H1 (cell line): Measurements from ENCODE around the gene RAB11FIP5. TPM values are rescaled to one million over a fixed set of nuclear protein-coding genes. Genes with fewer than 3 reads are reported as not detected.

Source experiments
- CTCF ChIA-PET: fragments of 300-600 bp; sonication (Branson Sonifier 250); formaldehyde crosslinking; loops from one replicate; lab custom pipeline; 2021; ENCODE audit not compliant: partially characterized antibody; lab: Charles Lee
- POLR2A ChIA-PET: fragments of 300-600 bp; sonication (Branson Sonifier 250); formaldehyde crosslinking; loops from one replicate; lab custom pipeline; 2021; ENCODE audit warnings: inconsistent platforms; ENCODE audit not compliant: partially characterized antibody; lab: Charles Lee
- DNase-seq, 2 experiments: peaks; one replicate each; pipeline versions ENCODE4 v3.0.0 to v3.0.0-alpha.2; 2010 to 2022; ENCODE audit warnings: low spot score in 2 of 2, low read depth in 1 of 2, mixed read lengths in 1 of 2
- FAIRE-seq: peaks from 2 replicates; lab custom pipeline; 2011; peaks lifted over from hg19 to GRCh38; lab: Jason Lieb, UNC
- H2AFZ ChIP-seq: 2 replicates; pipeline ENCODE4 v1.8.1; 2012; ENCODE audit warnings: low read length, inconsistent platforms
- H2AK5ac ChIP-seq: 2 replicates; pipeline ENCODE4 v1.6.1; 2013; ENCODE audit warnings: low read depth, low read length
- H2BK120ac ChIP-seq: replicated peaks from 2 replicates; pipeline ENCODE3; 2013; ENCODE audit warnings: low read depth, low read length, inconsistent platforms
- H2BK12ac ChIP-seq: 2 replicates; pipeline ENCODE4 v1.6.1; 2013; ENCODE audit warnings: low read depth, low read length
- H2BK15ac ChIP-seq: 2 replicates; pipeline ENCODE4 v1.6.1; 2013; ENCODE audit warnings: low read length
- H2BK20ac ChIP-seq: 2 replicates; pipeline ENCODE4 v1.6.1; 2013; ENCODE audit warnings: low read length
- H2BK5ac ChIP-seq: 2 replicates; pipeline ENCODE4 v1.6.1; 2013; ENCODE audit warnings: low read depth, low read length
- H3K14ac ChIP-seq: 2 replicates; pipeline ENCODE4 v1.6.1; 2013; ENCODE audit warnings: inconsistent platforms; ENCODE audit not compliant: insufficient read length
- H3K18ac ChIP-seq: 2 replicates; pipeline ENCODE4 v1.6.1; 2013; ENCODE audit warnings: low read length; ENCODE audit errors: extremely low read depth
- H3K23ac ChIP-seq: 2 replicates; pipeline ENCODE4 v1.6.1; 2013; ENCODE audit warnings: inconsistent platforms; ENCODE audit not compliant: insufficient read length
- H3K23me2 ChIP-seq: 2 replicates; pipeline ENCODE4 v1.6.1; 2013; ENCODE audit warnings: low read depth, low read length
- H3K27ac ChIP-seq: 2 replicates; pipeline ENCODE4 v1.6.1; 2011; ENCODE audit warnings: low read depth, low read length, inconsistent platforms
- H3K27me3 ChIP-seq, 4 experiments: replicated peaks in 1 of 4; 1 replicate in 1 of 4; 2 replicates in 3 of 4; pipeline versions ENCODE4 v1.6.1 to v1.8.1; 2011 to 2013; ENCODE audit warnings: low read length in 3 of 4, mild to moderate bottlenecking in 3 of 4, inconsistent platforms in 2 of 4, mixed read lengths in 2 of 4, moderate library complexity in 1 of 4; ENCODE audit not compliant: control insufficient read depth in 3 of 4, insufficient read depth in 3 of 4; ENCODE audit errors: extremely low read depth in 1 of 4
- H3K36me3 ChIP-seq, 4 experiments: 2 replicates each; pipeline versions ENCODE4 v1.6.1 to v1.8.1; 2011 to 2013; ENCODE audit warnings: mild to moderate bottlenecking in 4 of 4, low read length in 3 of 4, moderate library complexity in 2 of 4, control low read depth in 1 of 4, inconsistent platforms in 1 of 4; ENCODE audit not compliant: insufficient read depth in 4 of 4, control insufficient read depth in 2 of 4
- H3K4ac ChIP-seq: replicated peaks from 2 replicates; pipeline ENCODE3; 2013; ENCODE audit warnings: low read length, low read depth, mixed read lengths, inconsistent platforms; ENCODE audit not compliant: insufficient read length
- H3K4me1 ChIP-seq, 4 experiments: replicated peaks in 1 of 4; 1 replicate in 1 of 4; 2 replicates in 3 of 4; pipeline versions ENCODE4 v1.6.1 to v1.8.1; 2011 to 2013; ENCODE audit warnings: low read length in 3 of 4, inconsistent platforms in 2 of 4, mixed read lengths in 1 of 4; ENCODE audit not compliant: insufficient read depth in 4 of 4, control insufficient read depth in 3 of 4
- H3K4me2 ChIP-seq, 2 experiments: 2 replicates each; pipeline versions ENCODE4 v1.6.1 to v1.8.1; 2011 to 2013; ENCODE audit warnings: low read depth in 2 of 2, low read length in 2 of 2, control low read depth in 1 of 2, inconsistent platforms in 1 of 2, mild to moderate bottlenecking in 1 of 2; ENCODE audit not compliant: insufficient read depth in 1 of 2
- H3K4me3 ChIP-seq, 4 experiments: fragments of 200-600, 300-600 bp in 1 of 4; sonication (generic), shearing (Covaris generic), sonication (Bioruptor Twin) in 1 of 4; 2 replicates each; pipeline versions ENCODE4 v1.5.1 to v1.8.1; 2011 to 2016; ENCODE audit warnings: low read length in 4 of 4, low read depth in 3 of 4, control low read depth in 2 of 4, inconsistent platforms in 2 of 4, mild to moderate bottlenecking in 2 of 4, mixed read lengths in 1 of 4, moderate library complexity in 1 of 4; ENCODE audit not compliant: insufficient read depth in 2 of 4; ENCODE audit errors: extremely low read depth in 1 of 4
- H3K56ac ChIP-seq: replicated peaks from 2 replicates; pipeline ENCODE3; 2013; ENCODE audit warnings: low read depth, mild to moderate bottlenecking, mixed read lengths, low read length, inconsistent platforms; ENCODE audit not compliant: insufficient read length
- H3K79me1 ChIP-seq: 2 replicates; pipeline ENCODE4 v1.6.1; 2013; ENCODE audit warnings: low read depth, low read length, control low read depth
- H3K79me2 ChIP-seq, 2 experiments: 2 replicates each; pipeline versions ENCODE4 v1.6.1 to v1.8.1; 2012 to 2013; ENCODE audit warnings: low read length in 2 of 2, mild to moderate bottlenecking in 2 of 2, inconsistent platforms in 1 of 2; ENCODE audit not compliant: insufficient read depth in 2 of 2, control insufficient read depth in 1 of 2
- H3K9ac ChIP-seq, 4 experiments: replicated peaks in 1 of 4; 1 replicate in 1 of 4; 2 replicates in 3 of 4; pipeline versions ENCODE4 v1.6.1 to v1.8.1; 2011 to 2013; ENCODE audit warnings: low read depth in 3 of 4, low read length in 3 of 4, control low read depth in 2 of 4, mild to moderate bottlenecking in 2 of 4, moderate library complexity in 2 of 4, inconsistent platforms in 1 of 4; ENCODE audit errors: extremely low read depth in 1 of 4
- H3K9me3 ChIP-seq, 2 experiments: 2 replicates each; pipeline versions ENCODE4 v1.6.1 to v1.8.1; 2012 to 2013; ENCODE audit warnings: mild to moderate bottlenecking in 2 of 2, moderate library complexity in 2 of 2, control low read depth in 1 of 2, inconsistent platforms in 1 of 2, low read depth in 1 of 2, low read length in 1 of 2, mixed read lengths in 1 of 2; ENCODE audit not compliant: insufficient read depth in 2 of 2
- H4K20me1 ChIP-seq, 2 experiments: replicated peaks in 1 of 2; 2 replicates each; pipeline versions ENCODE3 to v1.8.1; 2011 to 2013; ENCODE audit warnings: inconsistent platforms in 2 of 2, low read length in 2 of 2, mild to moderate bottlenecking in 1 of 2; ENCODE audit not compliant: insufficient read depth in 2 of 2, control insufficient read depth in 1 of 2
- H4K5ac ChIP-seq: 2 replicates; pipeline ENCODE4 v1.6.1; 2013; ENCODE audit warnings: low read length, low read depth, mixed read lengths, inconsistent platforms; ENCODE audit not compliant: insufficient read length
- H4K8ac ChIP-seq: 2 replicates; pipeline ENCODE4 v1.8.0; 2013; ENCODE audit warnings: mild to moderate bottlenecking, moderate library complexity, low read length, inconsistent platforms; ENCODE audit not compliant: insufficient read depth; ENCODE audit errors: extremely low read depth
- H4K91ac ChIP-seq: replicated peaks from 2 replicates; pipeline ENCODE3; 2013; ENCODE audit warnings: low read length, mixed read lengths, inconsistent platforms; ENCODE audit not compliant: insufficient read length
- SP4 ChIP-seq: IDR thresholded peaks from 2 replicates; pipeline ENCODE4 v1.6.1; 2012; ENCODE audit warnings: low read length, inconsistent platforms
- WGBS, 2 experiments: shearing (Covaris generic) in 1 of 2; methylation state at CpG; one replicate each; pipeline versions ENCODE4 v1.1.6 to v1.1.7; 2013 to 2015; ENCODE audit warnings: low lambda C conversion rate in 2 of 2, mixed read lengths in 2 of 2, inconsistent platforms in 1 of 2, low coverage in 1 of 2, missing lambda C conversion rate in 1 of 2; ENCODE audit not compliant: insufficient replicate concordance in 2 of 2, insufficient coverage in 1 of 2, insufficient read length in 1 of 2; ENCODE audit errors: extremely low coverage in 1 of 2, missing lambda C conversion rate in 1 of 2; 5-methylcytosine and 5-hydroxymethylcytosine counted together
- polyA plus RNA-seq, 7 experiments: library from polyadenylated mRNA; depleted of rRNA in 3 of 7; stranded (reverse) in 5 of 7; unstranded in 2 of 7; fragments of >200 nt in 5 of 7; fragments of 200-250 nt in 2 of 7; gene quantifications; 1 replicate in 5 of 7; 2 replicates in 1 of 7; 4 replicates in 1 of 7; pipeline versions ENCODE4 v1.2.1 to v1.2.3, GENCODE V29; 2011 to 2013; ENCODE audit warnings: missing spikeins in 2 of 7, mixed read lengths in 2 of 7
- total RNA-seq: library from RNA; stranded (reverse); fragmentation: NEBNext Ultra II Directional; extraction: Animal tissue kit (Norgen Biotek cat#: 25700); gene quantifications from 2 replicates; pipeline ENCODE4 v1.2.1, GENCODE V29; 2021

RAB11FIP5 gene
- total and polyA plus RNA-seq, 2 of the 8 experiments (the other 6 are each of a cell fraction or from before 2014, with no cell fraction given): 6.3 to 17.0 TPM

DNA sequence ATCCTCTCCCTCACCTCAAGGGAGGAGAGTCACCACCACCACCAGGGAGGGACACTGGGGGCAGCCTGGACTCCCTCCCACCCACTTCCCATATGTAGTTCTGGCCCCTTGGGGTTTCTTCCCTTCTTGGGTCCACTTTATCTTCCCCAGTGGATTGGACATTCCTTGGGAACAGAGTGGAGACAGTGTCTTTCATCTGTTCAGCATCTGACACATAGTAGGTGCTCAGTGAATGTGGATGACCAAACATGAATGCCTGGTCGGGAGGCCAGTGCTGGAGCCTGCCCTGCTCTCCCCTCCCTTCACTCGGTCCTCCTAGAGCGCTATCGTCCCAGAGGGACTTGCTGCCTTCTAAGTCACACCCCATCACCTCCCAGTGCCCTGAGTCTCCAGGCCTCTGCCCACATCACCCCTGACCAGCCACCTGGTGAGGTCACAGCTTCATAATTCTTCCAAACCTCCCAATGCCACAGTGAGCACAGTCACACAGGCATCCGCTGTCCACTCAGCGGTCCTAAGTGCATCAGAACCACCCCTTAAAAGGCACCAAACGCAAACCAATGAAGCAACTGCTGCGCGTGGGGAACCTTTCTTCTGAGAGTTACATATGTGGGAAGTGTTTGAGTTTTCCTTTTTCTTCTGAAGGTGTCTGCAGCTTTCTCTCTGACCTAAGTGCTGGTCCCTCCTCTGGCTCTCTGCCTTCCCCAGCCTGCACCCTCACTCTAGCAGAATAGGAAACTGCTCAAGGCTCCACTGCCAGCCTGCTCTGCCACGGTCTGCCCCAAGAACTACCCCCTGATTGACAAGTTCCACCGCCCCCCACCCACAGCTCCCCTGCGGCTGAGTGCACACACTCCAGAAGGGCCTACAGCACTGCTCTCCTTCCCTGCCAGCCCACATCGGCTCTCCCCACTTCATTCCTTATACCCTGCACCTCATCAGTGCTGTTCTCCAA, 34.0 kb downstream of the RAB11FIP5 start:
- H3K27me3 ChIP-seq: no peaks in the 10 kb centered on the region
- H3K4me2 ChIP-seq: no peak overlapping the region
- H2AFZ ChIP-seq: no peak overlapping the region
- H2BK12ac ChIP-seq: no peak overlapping the region
- no peak overlapping the region for H2BK120ac ChIP-seq
- no peak overlapping the region for H4K91ac ChIP-seq
- H3K18ac ChIP-seq: no peak overlapping the region
- WGBS, 2 experiments: 88% methylated on average over 13 of the region's 13 CpGs; no CpG with 5 or more reads in 1 of the 2 experiments
- H3K4ac ChIP-seq: no peak overlapping the region
- no peak overlapping the region for H3K4me3 ChIP-seq
- TF ChIP-seq SP4: no peak
- no peak overlapping the region for H3K23ac ChIP-seq
- H4K20me1 ChIP-seq: peaks cover 0 to 6% of the 10 kb centered on the region in 2 experiments
- peaks cover 0 to 9% (median 5%) of the 10 kb centered on the region in 4 experiments; a peak in 6 of 7 replicates for H3K4me1 ChIP-seq
- no peak for DNase-seq
- no peak overlapping the region for H2AK5ac ChIP-seq
- H3K79me2 ChIP-seq: no peaks in the 10 kb centered on the region
- H3K79me1 ChIP-seq: no peaks in the 10 kb centered on the region; the same call in 1 of the 2 replicates
- H2BK15ac ChIP-seq: no peak overlapping the region
- H3K56ac ChIP-seq: no peak overlapping the region
- H3K9me3 ChIP-seq: no peaks in the 10 kb centered on the region
- ChIA-PET CTCF (interaction anchor here (0.8 to 12.9 kb wide), 9 partner anchors 7 to 184 kb away, joined by 3 to 321 read pairs (median 9); no protein-coding TSS in a partner anchor), POLR2A (no interaction called here)
- H3K14ac ChIP-seq: no peak overlapping the region
- H3K27ac ChIP-seq: no peak overlapping the region
- H3K23me2 ChIP-seq: no peaks in the 10 kb centered on the region
- FAIRE-seq: no peak
- no peak overlapping the region for H3K9ac ChIP-seq
- no peak overlapping the region for H2BK20ac ChIP-seq
- H2BK5ac ChIP-seq: no peak overlapping the region; the same call in 1 of the 2 replicates
- no peaks in the 10 kb centered on the region; a peak in 1 of 8 replicates for H3K36me3 ChIP-seq
- no peak overlapping the region for H4K8ac ChIP-seq
- H4K5ac ChIP-seq: no peak overlapping the region
